Lower leg skin (tissue), 4 donors: ENCODE measurements around the gene INAVA. TPM values are rescaled to one million over a fixed set of nuclear protein-coding genes. Genes with fewer than 3 reads are reported as not detected.

Experiments used
- DNase-seq, 2 donors: peaks; one replicate each; pipeline ENCODE4 v3.0.0-alpha.2; 2019; ENCODE audit warnings: low spot score in 2 of 2
- H3K4me3 ChIP-seq: fragments of 200-600 bp; sonication (generic); 2 replicates; pipeline ENCODE4 v1.5.1; 2017; ENCODE audit warnings: mild to moderate bottlenecking, low read depth; ENCODE audit not compliant: poor library complexity, severe bottlenecking
- POLR2A ChIP-seq, 2 donors: fragments of 450-650 bp; IDR thresholded peaks; one replicate each; pipeline ENCODE4 v1.6.1; 2016 to 2017; ENCODE audit warnings: antibody characterized with exemption in 2 of 2, mild to moderate bottlenecking in 1 of 2, moderate library complexity in 1 of 2
- WGBS, 2 donors: methylation state at CpG; one replicate each; pipeline ENCODE4 v1.1.5; 2018; 5-methylcytosine and 5-hydroxymethylcytosine counted together
- intact Hi-C: fragments of 100-400 bp; cut with DNase I; formaldehyde crosslinking; loops from one replicate; pipeline ENCODE4 v1.15.0; 2023; ENCODE audit warnings: low total_unique reads
- total RNA-seq, 4 donors: library from RNA; depleted of rRNA; stranded (reverse); fragments of >200 nt; gene quantifications; one replicate each; pipeline ENCODE4 v1.1.0, GENCODE V29; 2016
- TF ChIP-seq, protein P1 (sequence below), 3 donors: fragments of 450-650 bp; IDR thresholded peaks; one replicate each; pipeline ENCODE4 v1.5.1; 2016; ENCODE audit warnings: antibody characterized with exemption in 3 of 3, mild to moderate bottlenecking in 3 of 3, moderate library complexity in 2 of 3

INAVA gene
- total RNA-seq, 4 donors from 2014 or later = 108 to 176 (median 145) TPM

GRCh38 chr1:200887772-200888348, 6.8 kb upstream of the INAVA start:
- intact Hi-C loops = no loop called here
- 78 to 81% methylated on average over 9 of the region's 9 CpGs for WGBS, 2 donors
- no peak for TF ChIP-seq POLR2A (IDR thresholded peaks at IDR 0.05)
- TF ChIP-seq, protein P1, sequence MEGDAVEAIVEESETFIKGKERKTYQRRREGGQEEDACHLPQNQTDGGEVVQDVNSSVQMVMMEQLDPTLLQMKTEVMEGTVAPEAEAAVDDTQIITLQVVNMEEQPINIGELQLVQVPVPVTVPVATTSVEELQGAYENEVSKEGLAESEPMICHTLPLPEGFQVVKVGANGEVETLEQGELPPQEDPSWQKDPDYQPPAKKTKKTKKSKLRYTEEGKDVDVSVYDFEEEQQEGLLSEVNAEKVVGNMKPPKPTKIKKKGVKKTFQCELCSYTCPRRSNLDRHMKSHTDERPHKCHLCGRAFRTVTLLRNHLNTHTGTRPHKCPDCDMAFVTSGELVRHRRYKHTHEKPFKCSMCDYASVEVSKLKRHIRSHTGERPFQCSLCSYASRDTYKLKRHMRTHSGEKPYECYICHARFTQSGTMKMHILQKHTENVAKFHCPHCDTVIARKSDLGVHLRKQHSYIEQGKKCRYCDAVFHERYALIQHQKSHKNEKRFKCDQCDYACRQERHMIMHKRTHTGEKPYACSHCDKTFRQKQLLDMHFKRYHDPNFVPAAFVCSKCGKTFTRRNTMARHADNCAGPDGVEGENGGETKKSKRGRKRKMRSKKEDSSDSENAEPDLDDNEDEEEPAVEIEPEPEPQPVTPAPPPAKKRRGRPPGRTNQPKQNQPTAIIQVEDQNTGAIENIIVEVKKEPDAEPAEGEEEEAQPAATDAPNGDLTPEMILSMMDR (IDR thresholded peaks at IDR 0.05) = no peak
- no peak for DNase-seq
- H3K4me3 ChIP-seq = no peak overlapping the region

DNA sequence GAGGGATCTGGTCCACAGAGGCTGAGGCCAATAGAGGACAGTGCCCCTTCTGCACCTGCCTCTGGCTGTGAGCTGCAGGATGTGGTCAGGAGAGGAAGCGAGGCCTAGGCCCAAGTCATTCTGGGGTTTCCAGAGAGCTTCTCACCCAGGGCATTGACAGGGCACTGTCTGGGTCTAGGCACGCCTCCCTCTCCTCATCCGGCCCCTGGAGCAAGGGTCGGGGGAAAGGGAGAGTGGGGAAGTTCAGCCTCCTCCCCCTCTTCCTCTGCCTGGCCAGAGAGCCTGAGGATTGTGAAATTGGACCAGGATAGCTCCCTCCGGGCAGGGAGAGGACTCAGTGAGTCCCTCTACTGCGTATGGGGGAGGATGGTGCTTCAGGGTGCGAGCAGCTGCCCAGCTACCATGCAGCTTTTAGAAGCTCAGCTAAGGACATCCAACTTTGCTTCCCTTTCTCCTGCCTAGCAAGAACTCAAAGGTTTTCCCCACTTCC, 6.3 kb upstream of the INAVA start:
- intact Hi-C loops = no loop called here
- 59 to 77% methylated on average over 6 to 7 of the region's 7 CpGs for WGBS, 2 donors
- DNase-seq = no peak
- H3K4me3 ChIP-seq = no peak overlapping the region
- no peak for TF ChIP-seq POLR2A (IDR thresholded peaks at IDR 0.05)
- TF ChIP-seq, protein P1 (IDR thresholded peaks at IDR 0.05) = no peak

DNA sequence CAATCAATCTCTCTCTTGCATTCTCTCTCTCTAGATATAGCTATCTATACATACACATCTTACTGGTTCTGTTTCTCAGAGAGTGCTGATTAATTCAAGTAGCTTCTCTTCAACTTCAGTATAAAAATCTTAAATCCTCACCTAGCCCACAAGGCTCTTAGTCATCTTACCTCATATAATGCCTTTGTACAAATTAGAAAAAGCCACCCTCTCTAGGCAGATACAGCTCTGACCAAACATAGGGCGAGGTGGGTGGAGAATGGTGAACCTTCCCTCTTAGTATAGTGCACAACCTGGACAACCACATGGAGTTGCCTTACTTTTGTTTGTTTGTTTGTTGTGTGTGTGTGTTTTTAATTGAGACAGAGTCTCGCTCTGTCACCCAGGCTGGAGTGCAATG, 5.1 kb upstream of the INAVA start:
- WGBS, 2 donors = 95 to 98% methylated on average over 2 of the region's 2 CpGs
- intact Hi-C loops = no loop called here
- no peak overlapping the region for H3K4me3 ChIP-seq
- DNase-seq = no peak
- TF ChIP-seq, protein P1 (IDR thresholded peaks at IDR 0.05) = no peak
- TF ChIP-seq POLR2A (IDR thresholded peaks at IDR 0.05) = no peak

GRCh38 chr1:200890027-200890426, 4.7 kb upstream of the INAVA start:
- intact Hi-C loops = loop anchor here (10.0 kb wide), 1 partner anchor 155 kb away; no protein-coding TSS in a partner anchor
- WGBS, 2 donors = 96 to 97% methylated on average over 15 of the region's 15 CpGs
- TF ChIP-seq POLR2A (IDR thresholded peaks at IDR 0.05) = no peak
- TF ChIP-seq, protein P1 (IDR thresholded peaks at IDR 0.05) = no peak
- no peak overlapping the region for H3K4me3 ChIP-seq
- DNase-seq = no peak

DNA sequence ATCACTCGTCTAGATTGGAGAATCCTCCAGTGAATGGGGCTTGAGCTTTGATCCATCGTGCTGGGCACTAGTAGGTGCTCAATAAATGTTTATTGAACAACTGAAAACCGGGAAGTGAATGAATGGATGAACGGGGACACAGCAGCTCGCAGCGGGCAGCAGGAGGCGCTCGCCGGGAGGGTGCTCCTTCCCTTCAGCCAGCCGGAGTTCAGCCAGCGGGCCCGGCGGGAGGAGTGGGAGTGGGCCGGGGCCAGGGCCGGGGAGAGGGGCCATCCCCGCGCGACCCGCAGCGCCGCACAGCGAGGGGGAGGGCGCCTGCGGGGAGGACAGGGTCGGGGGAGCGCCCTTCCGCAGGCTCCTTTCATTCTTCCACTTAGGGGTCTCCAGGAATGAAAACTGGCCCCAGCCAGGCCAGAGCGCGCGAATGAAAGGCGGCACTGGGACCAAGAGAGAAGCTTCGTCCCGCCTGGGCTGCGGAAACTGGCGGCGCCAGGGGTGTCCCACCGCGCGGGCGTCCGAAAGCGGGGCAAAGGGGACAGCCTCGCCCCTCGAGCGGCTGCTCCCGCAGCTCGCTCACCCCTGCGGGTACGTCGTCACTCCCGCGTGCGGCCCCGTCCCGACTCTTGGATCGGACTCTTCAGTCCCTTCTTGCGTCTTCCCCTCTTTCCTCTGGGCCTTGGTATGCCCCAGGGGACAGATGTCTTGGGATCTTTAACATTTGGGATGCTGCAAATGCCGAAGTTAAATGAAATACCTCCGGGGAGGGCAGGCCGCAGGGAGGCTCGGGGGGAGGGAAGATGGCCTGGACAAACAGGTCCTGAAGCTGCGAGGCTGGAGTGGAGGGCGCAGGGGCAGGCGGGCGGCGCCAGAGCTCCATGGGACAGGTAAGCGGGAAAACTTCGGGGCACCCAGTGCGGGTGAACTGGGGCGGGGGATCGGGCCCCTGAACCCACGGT, 3.6 kb upstream of the INAVA start:
- H3K4me3 ChIP-seq = no peak overlapping the region
- no peak for DNase-seq
- intact Hi-C loops = loop anchor here (10.0 kb wide), 1 partner anchor 154 kb away; no protein-coding TSS in a partner anchor
- TF ChIP-seq, protein P1 (IDR thresholded peaks at IDR 0.05) = no peak
- TF ChIP-seq POLR2A (IDR thresholded peaks at IDR 0.05) = no peak
- 4 to 5% methylated on average over 61 to 72 of the region's 72 CpGs for whole genome bisulfite sequencing, 2 donors
